ENCODE results near the gene JAKMIP2.

JAKMIP2 gene

GRCh38 chr5:147578228-147579024 lies 204.1 kb downstream of the JAKMIP2 start:
- Histone ChIP-seq H3K36me3 (ENCODE audit: insufficient read depth, low read length) (no peaks in the 10 kb centered on the region), H3K9me3 (ENCODE audit: low read depth, low read length) (no peaks in the 10 kb centered on the region), H3K4me3 (no peak overlapping the region), H3K9ac (ENCODE audit: insufficient read length) (no peak overlapping the region), H3K27ac (no peak overlapping the region)
- no peak for TF ChIP-seq FOXP2 (optimal IDR thresholded peaks at IDR 0.05; ENCODE audit: control extremely low read depth, extremely low read length, insufficient read depth)
- TF ChIP-seq EZH2 (IDR thresholded peaks at IDR 0.05), result no peak
- no peak for TF ChIP-seq POLR2AphosphoS5 (IDR thresholded peaks at IDR 0.05; ENCODE audit: borderline replicate concordance, low read depth, low read length)
- DNase-seq (ENCODE audit: low read depth, low spot score), result peak; percentile 32

- Histone ChIP-seq H3K27ac (no peak overlapping the region), H3K9me3 (ENCODE audit: low read depth, low read length) (no peaks in the 10 kb centered on the region), H3K9ac (ENCODE audit: insufficient read length) (no peak overlapping the region), H3K4me3 (no peak overlapping the region), H3K36me3 (ENCODE audit: insufficient read depth, low read length) (no peaks in the 10 kb centered on the region)
- TF ChIP-seq EZH2 (IDR thresholded peaks at IDR 0.05) (no peak), FOXP2 (optimal IDR thresholded peaks at IDR 0.05; ENCODE audit: control extremely low read depth, extremely low read length, insufficient read depth) (no peak), POLR2AphosphoS5 (IDR thresholded peaks at IDR 0.05; ENCODE audit: borderline replicate concordance, low read depth, low read length) (no peak)
- no peak for DNase-seq (ENCODE audit: low read depth, low spot score)
Measured at GRCh38 chr5:147576646-147577535, 205.6 kb downstream of the JAKMIP2 start.

GRCh38 chr5:147575598-147575997 lies 206.9 kb downstream of the JAKMIP2 start:
- no peak for TF ChIP-seq FOXP2 (optimal IDR thresholded peaks at IDR 0.05; ENCODE audit: control extremely low read depth, extremely low read length, insufficient read depth)
- no peak for TF ChIP-seq EZH2 (IDR thresholded peaks at IDR 0.05)
- TF ChIP-seq POLR2AphosphoS5 (IDR thresholded peaks at IDR 0.05; ENCODE audit: borderline replicate concordance, low read depth, low read length), result no peak
- Histone ChIP-seq H3K9ac (ENCODE audit: insufficient read length) (no peak overlapping the region), H3K27ac (no peak overlapping the region), H3K4me3 (no peak overlapping the region), H3K36me3 (ENCODE audit: insufficient read depth, low read length) (no peaks in the 10 kb centered on the region), H3K9me3 (ENCODE audit: low read depth, low read length) (no peaks in the 10 kb centered on the region)
- no peak for DNase-seq (ENCODE audit: low read depth, low spot score)

- no peaks in the 10 kb centered on the region for H3K9me3 ChIP-seq (ENCODE audit: low read depth, low read length)
- no peak overlapping the region for H3K9ac ChIP-seq (ENCODE audit: insufficient read length)
- no peaks in the 10 kb centered on the region for H3K36me3 ChIP-seq (ENCODE audit: insufficient read depth, low read length)
- TF ChIP-seq POLR2AphosphoS5 (IDR thresholded peaks at IDR 0.05; ENCODE audit: borderline replicate concordance, low read depth, low read length) (no peak), EZH2 (IDR thresholded peaks at IDR 0.05) (no peak), FOXP2 (optimal IDR thresholded peaks at IDR 0.05; ENCODE audit: control extremely low read depth, extremely low read length, insufficient read depth) (no peak)
- DNase-seq (ENCODE audit: low read depth, low spot score), result no peak
- no peak overlapping the region for H3K4me3 ChIP-seq
- H3K27ac ChIP-seq, result no peak overlapping the region
Measured at GRCh38 chr5:147573211-147573610, 209.3 kb downstream of the JAKMIP2 start.

- H3K36me3 ChIP-seq (ENCODE audit: insufficient read depth, low read length), result no peaks in the 10 kb centered on the region
- no peak overlapping the region for H3K9ac ChIP-seq (ENCODE audit: insufficient read length)
- H3K27ac ChIP-seq, result no peak overlapping the region
- no peaks in the 10 kb centered on the region for H3K9me3 ChIP-seq (ENCODE audit: low read depth, low read length)
- no peak for DNase-seq (ENCODE audit: low read depth, low spot score)
- TF ChIP-seq EZH2 (IDR thresholded peaks at IDR 0.05), result no peak
- no peak for TF ChIP-seq POLR2AphosphoS5 (IDR thresholded peaks at IDR 0.05; ENCODE audit: borderline replicate concordance, low read depth, low read length)
- TF ChIP-seq FOXP2 (optimal IDR thresholded peaks at IDR 0.05; ENCODE audit: control extremely low read depth, extremely low read length, insufficient read depth), result no peak
- no peak overlapping the region for H3K4me3 ChIP-seq
Measured at GRCh38 chr5:147568710-147569406, 213.7 kb downstream of the JAKMIP2 start.

GRCh38 chr5:147567917-147568598 lies 214.5 kb downstream of the JAKMIP2 start:
- H3K9me3 ChIP-seq (ENCODE audit: low read depth, low read length), result no peaks in the 10 kb centered on the region
- DNase-seq (ENCODE audit: low read depth, low spot score), result no peak
- no peak overlapping the region for H3K9ac ChIP-seq (ENCODE audit: insufficient read length)
- H3K27ac ChIP-seq, result no peak overlapping the region
- H3K4me3 ChIP-seq, result no peak overlapping the region
- no peaks in the 10 kb centered on the region for H3K36me3 ChIP-seq (ENCODE audit: insufficient read depth, low read length)
- TF ChIP-seq EZH2 (IDR thresholded peaks at IDR 0.05) (no peak), FOXP2 (optimal IDR thresholded peaks at IDR 0.05; ENCODE audit: control extremely low read depth, extremely low read length, insufficient read depth) (no peak), POLR2AphosphoS5 (IDR thresholded peaks at IDR 0.05; ENCODE audit: borderline replicate concordance, low read depth, low read length) (no peak)

- DNase-seq (ENCODE audit: low read depth, low spot score), result no peak
- TF ChIP-seq EZH2 (IDR thresholded peaks at IDR 0.05) (no peak), FOXP2 (optimal IDR thresholded peaks at IDR 0.05; ENCODE audit: control extremely low read depth, extremely low read length, insufficient read depth) (no peak), POLR2AphosphoS5 (IDR thresholded peaks at IDR 0.05; ENCODE audit: borderline replicate concordance, low read depth, low read length) (no peak)
Measured at GRCh38 chr5:147565524-147565923, 217.0 kb downstream of the JAKMIP2 start.

More at GRCh38 chr5:147565524-147565923, 217.0 kb downstream of the JAKMIP2 start:
- no peaks in the 10 kb centered on the region for H3K36me3 ChIP-seq (ENCODE audit: insufficient read depth, low read length)
- H3K9ac ChIP-seq (ENCODE audit: insufficient read length), result no peak overlapping the region
- no peak overlapping the region for H3K4me3 ChIP-seq
- no peak overlapping the region for H3K27ac ChIP-seq
- no peaks in the 10 kb centered on the region for H3K9me3 ChIP-seq (ENCODE audit: low read depth, low read length)

Data from SK-N-MC (cell line).